CD4-positive, alpha-beta memory T cell (primary cell): ENCODE measurements around the gene SCAND1. TPM values are rescaled to one million over a fixed set of nuclear protein-coding genes. Genes with fewer than 3 reads are reported as not detected.

Source experiments
- CTCF ChIA-PET: fragments of 350-600 bp; sonication (Branson Sonifier 250); formaldehyde crosslinking; loops from one replicate; lab custom pipeline; 2021; ENCODE audit warnings: inconsistent platforms; ENCODE audit not compliant: partially characterized antibody; lab: Charles Lee
- POLR2A ChIA-PET: fragments of 350-600 bp; sonication (Branson Sonifier 250); formaldehyde crosslinking; loops from one replicate; lab custom pipeline; 2021; ENCODE audit not compliant: partially characterized antibody; lab: Charles Lee
- DNase-seq, 5 donors: peaks; one replicate each; pipeline versions ENCODE4 v3.0.0 to v3.0.0-alpha.2; 2020 to 2022; ENCODE audit warnings: mixed read lengths in 1 of 5
- H3K27ac ChIP-seq: one replicate; pipeline ENCODE4 v1.7.0; 2013; ENCODE audit warnings: low read depth, low read length
- H3K27me3 ChIP-seq: 2 replicates; pipeline ENCODE4 v1.7.0; 2013; ENCODE audit warnings: mild to moderate bottlenecking, low read length, moderate library complexity; ENCODE audit not compliant: insufficient read depth
- H3K36me3 ChIP-seq: 2 replicates; pipeline ENCODE4 v1.7.0; 2013; ENCODE audit warnings: mild to moderate bottlenecking, low read length, moderate library complexity; ENCODE audit not compliant: insufficient read depth
- H3K4me1 ChIP-seq: 2 replicates; pipeline ENCODE4 v1.7.0; 2013; ENCODE audit warnings: mild to moderate bottlenecking, low read length, moderate library complexity; ENCODE audit not compliant: insufficient read depth
- H3K4me3 ChIP-seq, 2 donors: one replicate each; pipeline ENCODE4 v1.7.0; 2013; ENCODE audit warnings: low read length in 2 of 2, mild to moderate bottlenecking in 1 of 2
- H3K9me3 ChIP-seq, 2 donors: one replicate each; pipeline ENCODE4 v1.7.0; 2013; ENCODE audit warnings: low read length in 2 of 2, control low read depth in 1 of 2; ENCODE audit not compliant: control insufficient read depth in 1 of 2
- H3K27ac Mint-ChIP-seq, 7 donors: one replicate each; pipeline ENCODE4 v1.8.0; 2020 to 2021; ENCODE audit warnings: mixed read lengths in 7 of 7, mild to moderate bottlenecking in 6 of 7, inconsistent platforms in 3 of 7, moderate library complexity in 3 of 7
- H3K27me3 Mint-ChIP-seq, 2 donors: one replicate each; pipeline ENCODE4 v1.8.0; 2020 to 2021; ENCODE audit warnings: mixed read lengths in 2 of 2
- H3K36me3 Mint-ChIP-seq, 2 donors: one replicate each; pipeline ENCODE4 v1.8.0; 2020 to 2021; ENCODE audit warnings: mixed read lengths in 2 of 2, inconsistent platforms in 1 of 2, mild to moderate bottlenecking in 1 of 2
- H3K4me1 Mint-ChIP-seq, 4 donors: one replicate each; pipeline ENCODE4 v1.8.0; 2020 to 2021; ENCODE audit warnings: mixed read lengths in 4 of 4, mild to moderate bottlenecking in 1 of 4
- H3K4me3 Mint-ChIP-seq, 8 donors: one replicate each; pipeline ENCODE4 v1.8.0; 2020 to 2021; ENCODE audit warnings: mixed read lengths in 8 of 8, mild to moderate bottlenecking in 7 of 8, moderate library complexity in 6 of 8, inconsistent platforms in 3 of 8
- H3K9me3 Mint-ChIP-seq, 8 donors: one replicate each; pipeline ENCODE4 v1.8.0; 2020 to 2021; ENCODE audit warnings: mixed read lengths in 8 of 8, mild to moderate bottlenecking in 5 of 8, inconsistent platforms in 3 of 8, moderate library complexity in 1 of 8
- intact Hi-C: fragments of 100-400 bp; cut with micrococcal nuclease; formaldehyde crosslinking; loops from one replicate; pipeline ENCODE4 v1.15.1; 2023
- polyA plus RNA-seq, 2 donors: library from polyadenylated mRNA; unstranded; fragments of 300-500 nt; fragmentation: Illumina TruSeq; gene quantifications; one replicate each; pipeline ENCODE4 v1.2.3, GENCODE V29; 2021
- total RNA-seq, 2 experiments: library from RNA; stranded (reverse); gene quantifications; one replicate each; pipeline ENCODE4 v1.2.3, GENCODE V29; 2021

SCAND1 gene
- total and polyA plus RNA-seq, 4 experiments from 2014 or later = 45.1 to 185 (median 89.0) TPM

DNA sequence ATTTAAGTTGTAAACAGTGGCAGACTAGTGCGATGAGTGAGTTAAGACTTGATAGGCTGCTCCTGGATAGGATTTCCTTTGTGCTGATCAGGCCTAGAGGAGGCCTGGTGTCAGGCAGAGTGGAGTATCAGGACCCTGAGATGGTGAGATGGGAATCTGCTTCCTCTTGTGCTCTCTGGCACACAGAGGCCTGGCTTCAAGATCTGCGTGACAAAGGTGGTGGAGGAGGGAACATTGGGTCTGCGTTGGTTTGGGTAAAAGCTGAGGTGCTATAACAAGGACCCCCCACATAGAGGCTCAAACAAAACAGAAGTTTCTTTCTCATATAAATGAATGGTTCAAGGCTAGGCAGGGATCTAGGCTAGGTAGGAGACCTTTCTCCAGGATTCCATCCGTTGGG, 20.3 kb downstream of the SCAND1 start:
- no peak overlapping the region for H3K4me3 Mint-ChIP-seq
- H3K27ac ChIP-seq = no peak overlapping the region
- no peak for DNase-seq
- no peaks in the 10 kb centered on the region for H3K9me3 Mint-ChIP-seq
- no peaks in the 10 kb centered on the region for H3K27me3 Mint-ChIP-seq
- peaks cover 0 to 17% (median 10%) of the 10 kb centered on the region in 4 donors for H3K4me1 Mint-ChIP-seq
- intact Hi-C loops = no loop called here
- ChIA-PET CTCF (interaction anchor here (1.3 kb wide), 1 partner anchor 20 kb away, joined by 3 read pairs; the partner anchor contains the start of gene SCAND1), POLR2A (interaction anchor here (1.6 kb wide), 1 partner anchor 8 kb away, joined by 5 read pairs; no protein-coding TSS in a partner anchor)
- H3K4me1 ChIP-seq = no peaks in the 10 kb centered on the region
- H3K27ac Mint-ChIP-seq = peak overlapping the region in 4 of 7 donors; percentile 9 to 66 (median 56)
- peaks cover 39 to 69% of the 10 kb centered on the region in 2 donors for H3K36me3 Mint-ChIP-seq
- no peak overlapping the region for H3K4me3 ChIP-seq
- no peaks in the 10 kb centered on the region for H3K27me3 ChIP-seq
- H3K36me3 ChIP-seq = peaks cover 42% of the 10 kb centered on the region
- no peaks in the 10 kb centered on the region for H3K9me3 ChIP-seq

DNA sequence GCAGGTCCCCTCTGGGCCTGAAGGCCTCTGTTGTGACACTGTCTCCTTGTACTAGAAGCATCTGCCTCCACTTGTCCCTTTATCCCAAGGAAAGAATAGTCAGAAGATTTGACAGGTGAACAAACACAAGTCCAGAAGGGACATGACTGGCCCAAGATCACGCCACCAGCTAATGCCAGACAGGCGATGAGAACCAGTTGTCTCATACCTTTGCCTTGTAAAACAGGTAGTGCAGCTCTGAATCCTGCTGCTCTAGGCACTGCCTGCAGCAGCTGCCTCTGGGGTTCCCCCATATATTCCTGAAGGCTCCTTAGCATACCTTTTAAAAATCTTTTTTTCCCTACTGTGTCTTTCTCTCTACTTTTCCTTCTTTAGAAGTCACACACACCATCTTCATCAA, 25.0 kb downstream of the SCAND1 start:
- no peak overlapping the region for H3K27ac ChIP-seq
- peaks cover 56% of the 10 kb centered on the region for H3K36me3 ChIP-seq
- intact Hi-C loops = no loop called here
- ChIA-PET CTCF (no interaction called here), POLR2A (interaction anchor here (1.1 kb wide), 1 partner anchor 25 kb away, joined by 3 read pairs; the partner anchor contains the start of gene SCAND1)
- Mint-ChIP-seq H3K36me3 (peaks cover 51 to 64% of the 10 kb centered on the region in 2 donors), H3K9me3 (no peaks in the 10 kb centered on the region), H3K4me1 (peaks cover 0 to 14% (median 6%) of the 10 kb centered on the region in 4 donors), H3K27me3 (no peaks in the 10 kb centered on the region), H3K27ac (peak overlapping the region in 6 of 7 donors; percentile 7 to 37 (median 24)), H3K4me3 (no peak overlapping the region)
- H3K4me3 ChIP-seq = no peak overlapping the region
- no peaks in the 10 kb centered on the region for H3K4me1 ChIP-seq
- no peaks in the 10 kb centered on the region for H3K9me3 ChIP-seq
- no peak for DNase-seq
- no peaks in the 10 kb centered on the region for H3K27me3 ChIP-seq

DNA sequence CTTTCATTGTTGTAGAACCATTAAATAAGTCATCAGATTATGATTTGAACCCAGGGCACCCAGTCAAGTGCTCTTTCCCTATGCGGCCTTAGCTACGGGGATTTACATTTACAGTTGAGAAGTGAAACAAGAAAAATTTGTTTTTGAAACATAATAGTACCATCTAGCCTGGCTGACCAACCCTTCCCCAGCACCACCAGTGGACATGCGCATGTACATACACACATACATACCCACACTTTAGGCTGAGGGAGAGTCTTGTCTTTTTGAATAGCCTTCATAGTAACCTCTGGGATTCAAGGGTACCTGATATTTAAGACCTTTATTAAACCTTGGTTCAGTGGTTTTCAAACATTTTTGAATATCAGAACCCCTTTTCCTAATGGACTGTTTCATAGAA, 33.8 kb downstream of the SCAND1 start:
- Mint-ChIP-seq H3K4me1 (peaks cover 0 to 4% (median 2%) of the 10 kb centered on the region in 4 donors), H3K4me3 (no peak overlapping the region), H3K27ac (no peak overlapping the region), H3K9me3 (no peaks in the 10 kb centered on the region), H3K36me3 (peaks cover 23 to 54% of the 10 kb centered on the region in 2 donors), H3K27me3 (no peaks in the 10 kb centered on the region)
- Histone ChIP-seq H3K36me3 (peaks cover 44% of the 10 kb centered on the region), H3K27me3 (no peaks in the 10 kb centered on the region), H3K27ac (no peak overlapping the region), H3K9me3 (no peaks in the 10 kb centered on the region), H3K4me3 (no peak overlapping the region), H3K4me1 (no peaks in the 10 kb centered on the region)
- CTCF ChIA-PET = no interaction called here
- POLR2A ChIA-PET = no interaction called here
- intact Hi-C loops = no loop called here
- no peak for DNase-seq

DNA sequence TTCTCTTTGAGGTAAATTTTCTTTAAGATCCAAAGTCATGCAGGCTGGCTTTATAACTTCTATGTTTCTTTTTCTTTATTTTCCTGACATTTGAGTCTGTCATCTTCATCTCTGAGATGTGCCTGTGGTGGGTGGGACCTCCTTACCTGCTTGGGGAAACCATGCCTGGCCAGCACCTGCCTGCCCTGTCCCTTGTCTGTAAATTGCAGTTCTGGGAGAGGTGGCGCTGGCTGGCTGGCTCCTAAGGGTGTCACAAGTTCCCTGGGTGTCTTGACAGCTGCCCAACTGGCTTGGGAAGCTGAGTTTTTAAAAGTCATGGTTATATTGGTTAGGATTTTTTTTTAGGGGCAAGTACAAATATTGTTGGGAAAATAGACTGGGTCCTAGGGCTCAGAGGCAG, 36.3 kb downstream of the SCAND1 start:
- H3K27ac ChIP-seq = no peak overlapping the region
- H3K27ac Mint-ChIP-seq = peak overlapping the region in 1 of 7 donors; percentile 72
- intact Hi-C loops = no loop called here
- H3K36me3 Mint-ChIP-seq = peaks cover 32 to 66% of the 10 kb centered on the region in 2 donors
- H3K27me3 Mint-ChIP-seq = no peaks in the 10 kb centered on the region
- ChIA-PET POLR2A (no interaction called here), CTCF (no interaction called here)
- no peak overlapping the region for H3K4me3 ChIP-seq
- peaks cover 58% of the 10 kb centered on the region for H3K36me3 ChIP-seq
- H3K4me1 Mint-ChIP-seq = peaks cover 4 to 7% (median 4%) of the 10 kb centered on the region in 4 donors
- H3K4me3 Mint-ChIP-seq = no peak overlapping the region
- H3K4me1 ChIP-seq = no peaks in the 10 kb centered on the region
- H3K9me3 ChIP-seq = no peaks in the 10 kb centered on the region
- DNase-seq = no peak
- H3K27me3 ChIP-seq = no peaks in the 10 kb centered on the region
- H3K9me3 Mint-ChIP-seq = no peaks in the 10 kb centered on the region

DNA sequence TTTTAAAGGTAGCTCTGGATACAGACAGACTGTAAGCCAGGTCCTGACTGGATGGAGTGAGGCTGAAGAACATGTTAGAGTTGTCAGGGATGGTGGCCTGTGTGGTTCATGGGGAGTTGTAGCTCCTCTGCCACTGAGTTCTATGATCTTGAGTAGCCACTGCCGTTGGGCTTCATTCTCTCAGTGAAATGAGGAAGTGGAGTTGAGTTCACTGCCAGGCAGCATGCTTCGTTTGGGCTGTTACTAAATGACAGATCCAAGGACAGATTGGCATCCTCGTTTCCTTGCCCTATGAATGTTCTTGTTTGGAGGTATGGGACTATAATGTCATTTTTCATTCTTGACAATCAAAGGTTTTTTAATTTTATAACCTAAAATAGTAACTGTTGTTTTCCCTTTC, 37.2 kb downstream of the SCAND1 start:
- CTCF ChIA-PET = interaction anchor here (1.4 kb wide), 1 partner anchor 316 kb away, joined by 4 read pairs; no protein-coding TSS in a partner anchor
- H3K27ac Mint-ChIP-seq = peak overlapping the region in 2 of 7 donors; percentile 41 to 51
- H3K36me3 ChIP-seq = peaks cover 62% of the 10 kb centered on the region

DNA sequence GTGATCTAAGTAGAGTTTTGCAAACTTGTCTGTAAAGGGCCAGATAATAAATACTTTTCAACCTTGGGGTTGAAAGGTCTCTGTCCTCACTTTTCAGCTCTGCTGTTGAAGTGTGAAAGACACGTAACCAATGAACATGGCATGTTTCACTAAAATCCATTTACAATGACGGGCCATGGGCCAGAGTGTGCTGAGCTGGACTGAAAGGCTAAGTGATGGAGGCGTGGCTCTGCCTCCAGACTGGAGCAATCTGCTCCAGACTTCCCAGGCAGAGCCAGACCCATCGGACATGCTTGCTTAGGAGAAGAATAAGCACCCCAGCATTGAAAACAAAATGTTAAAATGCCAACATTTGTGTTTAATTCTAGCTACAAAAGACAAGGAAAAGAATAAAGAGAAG, 41.4 kb downstream of the SCAND1 start:
- H3K27me3 Mint-ChIP-seq = no peaks in the 10 kb centered on the region
- no peaks in the 10 kb centered on the region for H3K9me3 ChIP-seq
- ChIA-PET POLR2A (no interaction called here), CTCF (no interaction called here)
- H3K4me3 ChIP-seq = no peak overlapping the region
- H3K9me3 Mint-ChIP-seq = no peaks in the 10 kb centered on the region
- DNase-seq = no peak
- peaks cover 35 to 67% of the 10 kb centered on the region in 2 donors for H3K36me3 Mint-ChIP-seq
- peaks cover 39% of the 10 kb centered on the region for H3K36me3 ChIP-seq
- H3K4me1 Mint-ChIP-seq = peaks cover 5 to 20% (median 19%) of the 10 kb centered on the region in 4 donors
- no peak overlapping the region for H3K4me3 Mint-ChIP-seq
- H3K4me1 ChIP-seq = peaks cover 5% of the 10 kb centered on the region
- no peaks in the 10 kb centered on the region for H3K27me3 ChIP-seq
- H3K27ac Mint-ChIP-seq = peak overlapping the region in 4 of 7 donors; percentile 24 to 82 (median 62)
- intact Hi-C loops = no loop called here
- H3K27ac ChIP-seq = no peak overlapping the region

More for the DNA sequence above, 37.2 kb downstream of the SCAND1 start:
- H3K4me1 Mint-ChIP-seq = peaks cover 4 to 7% (median 4%) of the 10 kb centered on the region in 4 donors
- intact Hi-C loops = no loop called here
- H3K27me3 ChIP-seq = no peaks in the 10 kb centered on the region
- H3K9me3 ChIP-seq = no peaks in the 10 kb centered on the region
- peaks cover 37 to 72% of the 10 kb centered on the region in 2 donors for H3K36me3 Mint-ChIP-seq
- no peak overlapping the region for H3K27ac ChIP-seq
- no peak overlapping the region for H3K4me3 ChIP-seq
- POLR2A ChIA-PET = no interaction called here
- no peak for DNase-seq
- H3K9me3 Mint-ChIP-seq = no peaks in the 10 kb centered on the region
- no peaks in the 10 kb centered on the region for H3K27me3 Mint-ChIP-seq
- no peaks in the 10 kb centered on the region for H3K4me1 ChIP-seq
- H3K4me3 Mint-ChIP-seq = no peak overlapping the region

DNA sequence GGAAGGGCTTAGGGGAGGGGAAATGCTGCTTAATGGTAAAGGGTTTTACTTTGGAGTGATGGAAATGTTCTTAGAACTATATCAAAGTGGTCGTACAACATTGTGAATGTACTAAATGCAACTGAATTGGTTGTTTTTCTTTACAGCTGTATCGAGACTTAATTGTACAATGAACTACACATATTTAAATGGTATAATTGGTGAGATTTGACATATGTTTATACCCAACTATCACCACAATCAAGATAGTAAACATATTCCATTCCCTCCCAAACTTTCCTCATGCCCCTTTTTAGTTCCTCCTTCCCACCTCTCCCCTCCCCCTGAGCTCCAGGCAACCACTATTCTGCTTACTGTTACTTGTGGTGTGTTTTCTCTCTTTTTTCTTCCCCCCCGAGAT, 44.0 kb downstream of the SCAND1 start:
- Mint-ChIP-seq H3K36me3 (peaks cover 40 to 74% of the 10 kb centered on the region in 2 donors), H3K27me3 (no peaks in the 10 kb centered on the region), H3K9me3 (no peaks in the 10 kb centered on the region), H3K4me3 (no peak overlapping the region), H3K4me1 (peaks cover 14 to 29% (median 25%) of the 10 kb centered on the region in 4 donors), H3K27ac (peak overlapping the region in 1 of 7 donors; percentile 59)
- Histone ChIP-seq H3K4me1 (peaks cover 12% of the 10 kb centered on the region), H3K4me3 (no peak overlapping the region), H3K36me3 (peaks cover 41% of the 10 kb centered on the region), H3K9me3 (no peaks in the 10 kb centered on the region), H3K27ac (no peak overlapping the region), H3K27me3 (no peaks in the 10 kb centered on the region)
- POLR2A ChIA-PET = interaction anchor here (1.0 kb wide), 1 partner anchor 44 kb away, joined by 4 read pairs; the partner anchor contains the start of gene SCAND1
- CTCF ChIA-PET = no interaction called here
- no peak for DNase-seq
- intact Hi-C loops = no loop called here
